ENCODE measurements around the gene GIT2.

GIT2 gene

DNA sequence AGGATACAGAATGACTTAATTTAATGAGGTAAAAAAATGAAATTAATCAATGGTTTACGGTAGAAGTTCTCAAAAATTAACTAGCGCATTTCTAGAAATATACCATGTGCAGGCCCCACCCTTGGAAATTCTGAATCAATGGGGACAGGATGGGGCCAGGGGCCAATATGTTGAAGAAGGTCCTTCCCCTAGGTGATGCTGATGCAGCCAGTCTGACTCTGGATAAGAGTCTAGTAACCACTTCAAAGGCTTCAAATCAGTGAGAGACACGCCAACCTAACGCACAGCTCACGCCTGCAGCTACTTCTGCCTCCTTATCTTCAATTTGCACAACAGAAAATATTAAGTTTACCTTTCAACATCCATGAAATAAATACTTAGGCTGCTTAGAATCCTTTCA lies 14.9 kb downstream of the GIT2 start:
- TF ChIP-seq, protein P1, sequence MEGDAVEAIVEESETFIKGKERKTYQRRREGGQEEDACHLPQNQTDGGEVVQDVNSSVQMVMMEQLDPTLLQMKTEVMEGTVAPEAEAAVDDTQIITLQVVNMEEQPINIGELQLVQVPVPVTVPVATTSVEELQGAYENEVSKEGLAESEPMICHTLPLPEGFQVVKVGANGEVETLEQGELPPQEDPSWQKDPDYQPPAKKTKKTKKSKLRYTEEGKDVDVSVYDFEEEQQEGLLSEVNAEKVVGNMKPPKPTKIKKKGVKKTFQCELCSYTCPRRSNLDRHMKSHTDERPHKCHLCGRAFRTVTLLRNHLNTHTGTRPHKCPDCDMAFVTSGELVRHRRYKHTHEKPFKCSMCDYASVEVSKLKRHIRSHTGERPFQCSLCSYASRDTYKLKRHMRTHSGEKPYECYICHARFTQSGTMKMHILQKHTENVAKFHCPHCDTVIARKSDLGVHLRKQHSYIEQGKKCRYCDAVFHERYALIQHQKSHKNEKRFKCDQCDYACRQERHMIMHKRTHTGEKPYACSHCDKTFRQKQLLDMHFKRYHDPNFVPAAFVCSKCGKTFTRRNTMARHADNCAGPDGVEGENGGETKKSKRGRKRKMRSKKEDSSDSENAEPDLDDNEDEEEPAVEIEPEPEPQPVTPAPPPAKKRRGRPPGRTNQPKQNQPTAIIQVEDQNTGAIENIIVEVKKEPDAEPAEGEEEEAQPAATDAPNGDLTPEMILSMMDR (IDR thresholded peaks at IDR 0.05; ENCODE audit: borderline replicate concordance, insufficient read depth, low read depth, low read length): no peak
- no peak overlapping the region for H3K4me3 ChIP-seq (ENCODE audit: low read depth, low read length)

DNA sequence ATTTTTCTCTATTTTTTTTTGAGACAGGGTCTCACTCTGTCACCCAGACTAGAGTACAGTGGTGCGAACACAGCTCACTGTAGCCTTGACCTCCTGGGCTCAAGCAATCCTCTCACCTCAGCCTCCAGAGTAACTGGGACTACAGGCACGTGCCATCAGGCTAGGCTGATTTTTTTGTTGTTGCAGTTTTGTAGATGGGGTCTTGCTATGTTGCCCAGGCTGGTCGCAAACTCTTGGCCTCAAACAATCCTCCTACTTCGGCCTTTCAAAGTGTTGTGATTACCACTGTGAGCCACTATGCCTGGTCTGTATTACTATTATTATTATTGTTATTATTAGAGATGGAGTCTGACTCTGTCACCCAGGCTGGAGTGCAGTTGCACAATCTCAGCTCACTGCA lies 23.3 kb downstream of the GIT2 start:
- no peak overlapping the region for H3K4me3 ChIP-seq (ENCODE audit: low read depth, low read length)
- TF ChIP-seq, protein P1 (IDR thresholded peaks at IDR 0.05; ENCODE audit: borderline replicate concordance, insufficient read depth, low read depth, low read length): no peak

DNA sequence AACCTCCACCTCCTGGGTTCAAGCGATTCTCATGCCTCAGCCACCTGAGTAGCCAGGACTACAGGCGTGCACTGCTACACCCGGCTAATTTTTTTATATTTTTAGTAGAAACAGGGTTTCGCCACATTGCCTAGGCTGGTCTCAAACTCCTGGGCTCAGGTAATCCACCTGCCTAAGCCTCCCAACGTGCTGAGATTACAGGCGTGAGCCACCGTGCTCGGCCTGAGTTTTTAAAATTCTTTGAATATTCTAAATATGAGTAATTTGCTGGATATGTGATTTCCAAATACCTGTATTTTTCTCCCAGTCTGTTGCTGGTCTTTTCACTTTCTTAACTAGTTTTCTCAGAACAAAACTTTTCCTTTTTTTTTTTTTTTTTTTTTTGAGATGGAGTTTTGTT lies 27.4 kb downstream of the GIT2 start:
- no peak overlapping the region for H3K4me3 ChIP-seq (ENCODE audit: low read depth, low read length)
- TF ChIP-seq, protein P1 (IDR thresholded peaks at IDR 0.05; ENCODE audit: borderline replicate concordance, insufficient read depth, low read depth, low read length): no peak

DNA sequence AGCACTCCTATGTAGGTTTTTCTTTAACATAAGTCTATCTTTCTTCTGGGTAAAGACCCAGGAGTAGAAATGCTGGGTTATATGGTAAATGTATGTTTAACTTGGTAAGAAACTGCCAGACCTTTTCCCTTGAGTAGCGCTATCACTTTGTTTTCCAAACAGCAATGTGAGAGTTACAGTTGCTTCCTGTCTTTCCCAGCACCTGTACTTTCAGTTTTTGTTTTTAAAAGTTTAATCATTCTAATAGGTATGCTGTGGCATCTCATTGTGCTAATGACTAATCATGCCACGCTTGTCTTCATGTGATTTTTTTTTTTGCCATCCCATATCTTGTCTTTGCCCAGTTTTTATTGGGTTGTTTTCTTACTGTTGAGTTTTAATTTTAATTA lies 28.1 kb downstream of the GIT2 start:
- H3K4me3 ChIP-seq (ENCODE audit: low read depth, low read length): no peak overlapping the region
- TF ChIP-seq, protein P1 (IDR thresholded peaks at IDR 0.05; ENCODE audit: borderline replicate concordance, insufficient read depth, low read depth, low read length): no peak

DNA sequence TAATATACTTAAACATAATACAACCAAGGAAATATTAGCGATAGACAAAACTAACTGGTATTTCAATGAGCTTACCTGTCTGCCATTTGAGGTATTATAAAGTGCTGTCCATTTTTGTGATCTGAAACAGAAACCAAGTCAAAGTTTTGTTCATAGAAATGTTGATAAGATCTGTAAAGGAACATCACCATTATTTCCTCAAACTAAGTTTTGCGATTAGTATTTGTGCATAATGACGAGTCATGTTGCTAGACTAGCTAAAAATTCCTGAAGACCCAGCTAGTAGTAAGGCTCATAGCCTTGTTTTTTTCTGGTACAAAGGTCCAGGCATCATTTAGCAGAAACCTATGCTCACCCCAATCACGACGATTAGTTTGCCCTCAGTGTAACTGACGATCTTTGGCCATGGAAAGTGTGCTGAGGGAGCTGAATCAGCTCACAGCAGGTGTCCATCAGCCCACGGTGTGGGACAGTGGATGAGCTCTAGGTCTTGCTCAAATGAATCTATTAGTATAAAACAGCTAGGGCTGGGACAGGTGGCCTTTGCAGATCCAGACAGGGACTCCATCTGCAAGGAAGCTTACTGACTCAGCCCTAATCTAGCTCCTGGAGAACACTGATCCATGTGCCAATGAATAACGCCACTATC lies 28.7 kb downstream of the GIT2 start:
- no peak overlapping the region for H3K4me3 ChIP-seq (ENCODE audit: low read depth, low read length)
- TF ChIP-seq, protein P1 (IDR thresholded peaks at IDR 0.05; ENCODE audit: borderline replicate concordance, insufficient read depth, low read depth, low read length): no peak

DNA sequence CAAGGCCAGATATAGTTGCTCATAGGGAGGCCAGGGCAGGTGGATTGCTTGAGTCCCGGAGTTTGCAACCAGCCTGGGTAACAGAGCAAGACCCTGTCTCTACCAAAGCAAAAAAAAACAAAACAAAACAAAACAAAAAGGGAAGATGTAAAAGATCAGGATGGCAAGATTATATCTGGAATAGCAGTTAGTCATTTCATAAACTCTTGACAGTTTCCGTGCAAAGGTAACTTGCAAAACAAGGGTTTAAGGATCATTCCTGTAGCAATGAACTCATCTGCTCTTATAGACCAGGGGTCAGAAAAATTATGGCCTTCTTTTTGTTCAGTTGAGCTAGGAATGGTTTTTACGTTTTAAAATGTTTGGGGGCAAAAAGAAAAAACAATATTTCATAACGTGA lies 29.6 kb downstream of the GIT2 start:
- H3K4me3 ChIP-seq (ENCODE audit: low read depth, low read length): no peak overlapping the region
- TF ChIP-seq, protein P1 (IDR thresholded peaks at IDR 0.05; ENCODE audit: borderline replicate concordance, insufficient read depth, low read depth, low read length): no peak

DNA sequence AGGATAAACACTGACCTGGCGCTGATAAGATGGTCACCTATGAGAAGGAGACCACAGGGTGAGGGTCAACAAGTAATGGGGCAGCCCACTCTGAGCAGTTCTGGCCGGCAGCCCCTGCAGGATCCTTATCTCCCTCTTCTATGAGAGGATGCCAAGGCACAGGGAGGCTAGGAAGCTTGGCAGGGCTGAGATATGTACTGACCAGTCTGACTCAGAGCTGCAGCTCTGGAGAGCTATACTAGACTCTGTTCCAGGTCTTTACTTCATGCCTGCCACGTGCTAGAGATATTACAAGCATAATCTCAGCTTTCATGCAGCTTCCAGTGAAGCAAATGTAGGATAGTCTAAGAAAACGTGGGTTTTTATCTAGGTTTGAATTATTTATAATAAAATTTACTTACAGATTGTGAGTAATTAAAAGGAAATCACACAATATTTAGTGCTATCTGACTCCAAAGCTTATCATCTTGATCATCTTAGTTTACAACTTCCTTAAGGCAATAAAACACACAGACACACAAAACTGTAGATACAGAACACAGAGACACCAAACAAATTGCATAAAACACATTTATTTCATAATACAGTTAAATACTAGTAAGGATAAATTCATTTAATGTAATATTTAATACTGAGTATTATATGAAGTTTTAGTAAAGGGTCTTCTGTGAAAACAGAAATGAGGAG lies 32.3 kb downstream of the GIT2 start:
- TF ChIP-seq, protein P1 (IDR thresholded peaks at IDR 0.05; ENCODE audit: borderline replicate concordance, insufficient read depth, low read depth, low read length): no peak
- no peak overlapping the region for H3K4me3 ChIP-seq (ENCODE audit: low read depth, low read length)
